Measurements from ENCODE around the gene C5orf46.

- TF ChIP-seq CTCF (IDR thresholded peaks at IDR 0.05; ENCODE audit: low read depth, low read length, poor library complexity, severe bottlenecking), result no peak
- no peak for TF ChIP-seq EZH2phosphoT487 (IDR thresholded peaks at IDR 0.05; ENCODE audit: borderline replicate concordance, low read length)
These were observed 54.0 kb downstream of the C5orf46 start for GRCh38 chr5:147852365-147852764.

Measured in DOHH2 (cell line).